ENCODE measurements around the gene TSPAN19.

DNA sequence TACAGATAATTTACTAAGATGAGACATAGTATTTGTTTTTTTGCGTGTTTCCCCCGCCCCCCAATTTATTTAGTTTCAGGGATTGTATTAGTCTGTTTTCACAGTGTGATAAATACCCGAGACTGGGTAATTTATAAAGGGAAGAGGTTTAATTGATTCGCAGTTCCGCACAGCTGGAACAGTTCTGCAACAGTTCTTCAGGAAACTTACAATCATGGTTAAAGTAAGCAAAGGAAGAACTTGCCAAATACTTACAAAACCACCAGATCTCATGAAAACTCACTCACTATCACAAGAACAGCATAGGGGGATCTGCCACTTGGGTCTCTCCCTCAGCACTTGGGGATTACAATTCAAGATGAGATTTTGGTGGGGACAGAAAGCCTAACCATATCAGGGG is 49.0 kb upstream of the TSPAN19 start:
- no peak for TF ChIP-seq POLR2A (IDR thresholded peaks at IDR 0.05)
- TF ChIP-seq, protein P1, sequence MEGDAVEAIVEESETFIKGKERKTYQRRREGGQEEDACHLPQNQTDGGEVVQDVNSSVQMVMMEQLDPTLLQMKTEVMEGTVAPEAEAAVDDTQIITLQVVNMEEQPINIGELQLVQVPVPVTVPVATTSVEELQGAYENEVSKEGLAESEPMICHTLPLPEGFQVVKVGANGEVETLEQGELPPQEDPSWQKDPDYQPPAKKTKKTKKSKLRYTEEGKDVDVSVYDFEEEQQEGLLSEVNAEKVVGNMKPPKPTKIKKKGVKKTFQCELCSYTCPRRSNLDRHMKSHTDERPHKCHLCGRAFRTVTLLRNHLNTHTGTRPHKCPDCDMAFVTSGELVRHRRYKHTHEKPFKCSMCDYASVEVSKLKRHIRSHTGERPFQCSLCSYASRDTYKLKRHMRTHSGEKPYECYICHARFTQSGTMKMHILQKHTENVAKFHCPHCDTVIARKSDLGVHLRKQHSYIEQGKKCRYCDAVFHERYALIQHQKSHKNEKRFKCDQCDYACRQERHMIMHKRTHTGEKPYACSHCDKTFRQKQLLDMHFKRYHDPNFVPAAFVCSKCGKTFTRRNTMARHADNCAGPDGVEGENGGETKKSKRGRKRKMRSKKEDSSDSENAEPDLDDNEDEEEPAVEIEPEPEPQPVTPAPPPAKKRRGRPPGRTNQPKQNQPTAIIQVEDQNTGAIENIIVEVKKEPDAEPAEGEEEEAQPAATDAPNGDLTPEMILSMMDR (IDR thresholded peaks at IDR 0.05): no peak
